ENCODE measurements around the gene RNF224. TPM values are rescaled to one million over a fixed set of nuclear protein-coding genes. Genes with fewer than 3 reads are reported as not detected.

The RNF224 gene
- total and polyA plus RNA-seq, 2 of the 13 experiments (the other 11 are each of a cell fraction or from before 2014, with no cell fraction given) = 0.09 TPM; not detected in 1

DNA sequence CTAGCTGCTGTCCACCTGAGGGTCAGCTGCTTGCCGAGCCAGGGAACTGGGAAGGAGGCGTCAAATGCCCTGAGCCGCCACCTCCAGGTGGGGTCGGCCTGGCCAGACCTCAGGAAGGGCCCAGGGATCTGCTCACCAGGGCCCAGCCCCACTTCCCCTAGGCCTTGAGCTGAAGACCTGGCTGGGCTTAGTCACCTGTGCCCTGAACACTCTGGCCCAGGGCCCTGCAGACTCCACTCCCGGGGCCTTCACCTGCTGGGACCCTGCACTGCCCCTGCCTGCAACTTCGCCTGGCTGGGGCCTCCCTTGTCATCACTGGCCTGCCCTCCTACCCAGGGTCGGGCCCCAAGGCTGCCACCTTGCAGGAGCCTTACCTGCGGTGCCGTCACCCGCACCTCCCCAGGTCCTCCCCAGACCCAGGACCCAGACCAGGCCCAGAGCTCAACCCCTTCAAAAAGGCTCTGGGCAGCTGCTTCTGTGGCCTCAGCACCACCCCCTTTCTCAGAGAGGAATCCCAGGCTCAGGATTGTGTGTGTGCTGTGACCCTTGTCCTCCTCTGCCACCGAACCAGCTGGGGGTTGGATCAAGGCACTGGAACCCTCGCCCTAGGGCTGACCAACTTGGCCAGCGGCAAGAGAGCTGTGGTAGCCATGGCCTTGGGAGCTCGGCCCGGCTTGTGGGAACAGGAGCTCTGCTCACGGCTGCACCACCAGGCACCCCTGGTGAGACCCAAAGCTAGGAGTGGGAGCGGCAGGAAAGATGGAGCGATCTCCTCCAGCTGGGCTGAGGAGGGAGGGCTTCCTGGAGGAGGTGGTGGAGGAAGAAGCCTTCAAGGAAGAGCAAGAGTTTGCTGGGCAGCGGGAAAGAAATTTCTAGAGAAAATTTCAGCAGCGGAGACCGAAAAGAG is 26.7 kb downstream of the RNF224 start (continued):
- TF ChIP-seq, protein P1, sequence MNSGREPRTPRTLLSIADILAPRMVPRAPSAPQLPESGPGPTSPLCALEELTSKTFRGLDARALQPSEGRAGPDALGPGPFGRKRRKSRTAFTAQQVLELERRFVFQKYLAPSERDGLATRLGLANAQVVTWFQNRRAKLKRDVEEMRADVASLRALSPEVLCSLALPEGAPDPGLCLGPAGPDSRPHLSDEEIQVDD (CRISPR knock-in tag; IDR thresholded peaks at IDR 0.05; ENCODE audit: borderline replicate concordance) = no peak
- TF ChIP-seq ZNF441 (CRISPR knock-in tag; IDR thresholded peaks at IDR 0.05; ENCODE audit: borderline replicate concordance) (no peak), PCBP1 (IDR thresholded peaks at IDR 0.05; ENCODE audit: borderline replicate concordance, low read depth, low read length) (no peak), SP5 (CRISPR knock-in tag; IDR thresholded peaks at IDR 0.05; ENCODE audit: borderline replicate concordance, low read depth) (no peak), FOSL2 (CRISPR knock-in tag; IDR thresholded peaks at IDR 0.05) (no peak), ZNF3 (CRISPR knock-in tag; IDR thresholded peaks at IDR 0.05) (no peak), SATB2 (CRISPR knock-in tag; IDR thresholded peaks at IDR 0.05) (no peak), HOXD1 (CRISPR knock-in tag; IDR thresholded peaks at IDR 0.05) (no peak), TBX2 (CRISPR knock-in tag; IDR thresholded peaks at IDR 0.05; ENCODE audit: borderline replicate concordance) (no peak), KLF11 (CRISPR knock-in tag; IDR thresholded peaks at IDR 0.05) (no peak), JDP2 (CRISPR knock-in tag; IDR thresholded peaks at IDR 0.05; ENCODE audit: borderline replicate concordance) (no peak), CBX1 (IDR thresholded peaks at IDR 0.05; ENCODE audit: low read depth) (peak; percentile 14), TSC22D2 (CRISPR knock-in tag; IDR thresholded peaks at IDR 0.05; ENCODE audit: borderline replicate concordance) (no peak), MYC (CRISPR knock-in tag; IDR thresholded peaks at IDR 0.05; ENCODE audit: borderline replicate concordance) (no peak), ZMYM2 (CRISPR knock-in tag; IDR thresholded peaks at IDR 0.05) (no peak), ZSCAN21 (CRISPR knock-in tag; IDR thresholded peaks at IDR 0.05; ENCODE audit: borderline replicate concordance) (no peak), FOXJ3 (CRISPR knock-in tag; IDR thresholded peaks at IDR 0.05; ENCODE audit: borderline replicate concordance) (no peak), ATM (IDR thresholded peaks at IDR 0.05; ENCODE audit: borderline replicate concordance) (no peak)
- TF ChIP-seq, protein P2, sequence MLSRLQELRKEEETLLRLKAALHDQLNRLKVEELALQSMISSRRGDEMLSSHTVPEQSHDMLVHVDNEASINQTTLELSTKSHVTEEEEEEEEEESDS (CRISPR knock-in tag; IDR thresholded peaks at IDR 0.05; ENCODE audit: borderline replicate concordance) = no peak
- TF ChIP-seq, protein P3, sequence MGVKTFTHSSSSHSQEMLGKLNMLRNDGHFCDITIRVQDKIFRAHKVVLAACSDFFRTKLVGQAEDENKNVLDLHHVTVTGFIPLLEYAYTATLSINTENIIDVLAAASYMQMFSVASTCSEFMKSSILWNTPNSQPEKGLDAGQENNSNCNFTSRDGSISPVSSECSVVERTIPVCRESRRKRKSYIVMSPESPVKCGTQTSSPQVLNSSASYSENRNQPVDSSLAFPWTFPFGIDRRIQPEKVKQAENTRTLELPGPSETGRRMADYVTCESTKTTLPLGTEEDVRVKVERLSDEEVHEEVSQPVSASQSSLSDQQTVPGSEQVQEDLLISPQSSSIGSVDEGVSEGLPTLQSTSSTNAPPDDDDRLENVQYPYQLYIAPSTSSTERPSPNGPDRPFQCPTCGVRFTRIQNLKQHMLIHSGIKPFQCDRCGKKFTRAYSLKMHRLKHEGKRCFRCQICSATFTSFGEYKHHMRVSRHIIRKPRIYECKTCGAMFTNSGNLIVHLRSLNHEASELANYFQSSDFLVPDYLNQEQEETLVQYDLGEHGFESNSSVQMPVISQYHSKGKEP (CRISPR knock-in tag; IDR thresholded peaks at IDR 0.05) = no peak
- TF ChIP-seq, protein P4, sequence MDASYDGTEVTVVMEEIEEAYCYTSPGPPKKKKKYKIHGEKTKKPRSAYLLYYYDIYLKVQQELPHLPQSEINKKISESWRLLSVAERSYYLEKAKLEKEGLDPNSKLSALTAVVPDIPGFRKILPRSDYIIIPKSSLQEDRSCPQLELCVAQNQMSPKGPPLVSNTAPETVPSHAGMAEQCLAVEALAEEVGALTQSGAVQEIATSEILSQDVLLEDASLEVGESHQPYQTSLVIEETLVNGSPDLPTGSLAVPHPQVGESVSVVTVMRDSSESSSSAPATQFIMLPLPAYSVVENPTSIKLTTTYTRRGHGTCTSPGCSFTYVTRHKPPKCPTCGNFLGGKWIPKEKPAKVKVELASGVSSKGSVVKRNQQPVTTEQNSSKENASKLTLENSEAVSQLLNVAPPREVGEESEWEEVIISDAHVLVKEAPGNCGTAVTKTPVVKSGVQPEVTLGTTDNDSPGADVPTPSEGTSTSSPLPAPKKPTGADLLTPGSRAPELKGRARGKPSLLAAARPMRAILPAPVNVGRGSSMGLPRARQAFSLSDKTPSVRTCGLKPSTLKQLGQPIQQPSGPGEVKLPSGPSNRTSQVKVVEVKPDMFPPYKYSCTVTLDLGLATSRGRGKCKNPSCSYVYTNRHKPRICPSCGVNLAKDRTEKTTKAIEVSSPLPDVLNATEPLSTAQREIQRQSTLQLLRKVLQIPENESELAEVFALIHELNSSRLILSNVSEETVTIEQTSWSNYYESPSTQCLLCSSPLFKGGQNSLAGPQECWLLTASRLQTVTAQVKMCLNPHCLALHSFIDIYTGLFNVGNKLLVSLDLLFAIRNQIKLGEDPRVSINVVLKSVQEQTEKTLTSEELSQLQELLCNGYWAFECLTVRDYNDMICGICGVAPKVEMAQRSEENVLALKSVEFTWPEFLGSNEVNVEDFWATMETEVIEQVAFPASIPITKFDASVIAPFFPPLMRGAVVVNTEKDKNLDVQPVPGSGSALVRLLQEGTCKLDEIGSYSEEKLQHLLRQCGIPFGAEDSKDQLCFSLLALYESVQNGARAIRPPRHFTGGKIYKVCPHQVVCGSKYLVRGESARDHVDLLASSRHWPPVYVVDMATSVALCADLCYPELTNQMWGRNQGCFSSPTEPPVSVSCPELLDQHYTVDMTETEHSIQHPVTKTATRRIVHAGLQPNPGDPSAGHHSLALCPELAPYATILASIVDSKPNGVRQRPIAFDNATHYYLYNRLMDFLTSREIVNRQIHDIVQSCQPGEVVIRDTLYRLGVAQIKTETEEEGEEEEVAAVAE (CRISPR knock-in tag; IDR thresholded peaks at IDR 0.05; ENCODE audit: borderline replicate concordance) = no peak
- TF ChIP-seq, protein P5, sequence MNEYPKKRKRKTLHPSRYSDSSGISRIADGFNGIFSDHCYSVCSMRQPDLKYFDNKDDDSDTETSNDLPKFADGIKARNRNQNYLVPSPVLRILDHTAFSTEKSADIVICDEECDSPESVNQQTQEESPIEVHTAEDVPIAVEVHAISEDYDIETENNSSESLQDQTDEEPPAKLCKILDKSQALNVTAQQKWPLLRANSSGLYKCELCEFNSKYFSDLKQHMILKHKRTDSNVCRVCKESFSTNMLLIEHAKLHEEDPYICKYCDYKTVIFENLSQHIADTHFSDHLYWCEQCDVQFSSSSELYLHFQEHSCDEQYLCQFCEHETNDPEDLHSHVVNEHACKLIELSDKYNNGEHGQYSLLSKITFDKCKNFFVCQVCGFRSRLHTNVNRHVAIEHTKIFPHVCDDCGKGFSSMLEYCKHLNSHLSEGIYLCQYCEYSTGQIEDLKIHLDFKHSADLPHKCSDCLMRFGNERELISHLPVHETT (CRISPR knock-in tag; conservative IDR thresholded peaks at IDR 0.05) = no peak
